ENCODE results near the gene CYTH1.

DNA sequence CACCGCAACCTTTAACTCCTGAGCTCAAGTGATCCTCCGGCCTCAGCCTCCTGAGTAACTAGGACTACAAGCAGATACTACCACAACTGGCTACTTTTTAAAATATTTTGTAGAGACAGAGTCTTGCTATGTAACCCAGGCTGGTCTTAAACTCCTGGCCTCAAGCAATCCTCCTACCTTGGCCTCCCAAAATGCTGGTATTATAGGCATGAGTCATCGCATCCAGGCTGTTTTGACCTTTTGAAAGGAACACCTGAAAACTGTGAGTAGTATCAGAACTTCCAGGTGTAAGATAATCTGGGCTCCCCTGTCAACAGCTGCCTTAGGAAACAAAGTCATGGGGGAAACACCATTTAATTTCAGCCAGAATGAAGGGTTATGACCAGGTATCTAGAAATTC is 77.5 kb downstream of the CYTH1 start:
- TF ChIP-seq GATA3 (IDR thresholded peaks at IDR 0.05; ENCODE audit: low read depth, low read length): no peak
- no peak for TF ChIP-seq GATA2 (IDR thresholded peaks at IDR 0.05; ENCODE audit: low read depth, low read length)

All from SH-SY5Y (cell line).